Measurements from ENCODE around the gene RNF43. TPM values are rescaled to one million over a fixed set of nuclear protein-coding genes. Genes with fewer than 3 reads are reported as not detected.
A peak's percentile ranks its signal among the peaks of the same experiment; 100 is the strongest.

RNF43 gene
- total and polyA plus RNA-seq, 2 of the 13 experiments (the other 11 are each of a cell fraction or from before 2014, with no cell fraction given) = 31.0 to 53.4 TPM

- peak; percentile 90 for TF ChIP-seq THAP7 (CRISPR knock-in tag; IDR thresholded peaks at IDR 0.05)
- TF ChIP-seq PHF8 (CRISPR knock-in tag; IDR thresholded peaks at IDR 0.05) = peak; percentile 65
- TF ChIP-seq ZNF264 (CRISPR knock-in tag; IDR thresholded peaks at IDR 0.05) = peak; percentile 92
- TF ChIP-seq NFKBIZ (CRISPR knock-in tag; IDR thresholded peaks at IDR 0.05) = peak; percentile 99
- TF ChIP-seq RXRA (CRISPR knock-in tag; IDR thresholded peaks at IDR 0.05) = peak; percentile 99
- TF ChIP-seq RARG (CRISPR knock-in tag; IDR thresholded peaks at IDR 0.05; ENCODE audit: low read depth) = peak; percentile 96; the same call in 1 of the 2 replicates
- peak; percentile 91; the same call in 1 of the 2 replicates for TF ChIP-seq ZNF510 (CRISPR knock-in tag; IDR thresholded peaks at IDR 0.05; ENCODE audit: low read depth)
- TF ChIP-seq, protein P1, sequence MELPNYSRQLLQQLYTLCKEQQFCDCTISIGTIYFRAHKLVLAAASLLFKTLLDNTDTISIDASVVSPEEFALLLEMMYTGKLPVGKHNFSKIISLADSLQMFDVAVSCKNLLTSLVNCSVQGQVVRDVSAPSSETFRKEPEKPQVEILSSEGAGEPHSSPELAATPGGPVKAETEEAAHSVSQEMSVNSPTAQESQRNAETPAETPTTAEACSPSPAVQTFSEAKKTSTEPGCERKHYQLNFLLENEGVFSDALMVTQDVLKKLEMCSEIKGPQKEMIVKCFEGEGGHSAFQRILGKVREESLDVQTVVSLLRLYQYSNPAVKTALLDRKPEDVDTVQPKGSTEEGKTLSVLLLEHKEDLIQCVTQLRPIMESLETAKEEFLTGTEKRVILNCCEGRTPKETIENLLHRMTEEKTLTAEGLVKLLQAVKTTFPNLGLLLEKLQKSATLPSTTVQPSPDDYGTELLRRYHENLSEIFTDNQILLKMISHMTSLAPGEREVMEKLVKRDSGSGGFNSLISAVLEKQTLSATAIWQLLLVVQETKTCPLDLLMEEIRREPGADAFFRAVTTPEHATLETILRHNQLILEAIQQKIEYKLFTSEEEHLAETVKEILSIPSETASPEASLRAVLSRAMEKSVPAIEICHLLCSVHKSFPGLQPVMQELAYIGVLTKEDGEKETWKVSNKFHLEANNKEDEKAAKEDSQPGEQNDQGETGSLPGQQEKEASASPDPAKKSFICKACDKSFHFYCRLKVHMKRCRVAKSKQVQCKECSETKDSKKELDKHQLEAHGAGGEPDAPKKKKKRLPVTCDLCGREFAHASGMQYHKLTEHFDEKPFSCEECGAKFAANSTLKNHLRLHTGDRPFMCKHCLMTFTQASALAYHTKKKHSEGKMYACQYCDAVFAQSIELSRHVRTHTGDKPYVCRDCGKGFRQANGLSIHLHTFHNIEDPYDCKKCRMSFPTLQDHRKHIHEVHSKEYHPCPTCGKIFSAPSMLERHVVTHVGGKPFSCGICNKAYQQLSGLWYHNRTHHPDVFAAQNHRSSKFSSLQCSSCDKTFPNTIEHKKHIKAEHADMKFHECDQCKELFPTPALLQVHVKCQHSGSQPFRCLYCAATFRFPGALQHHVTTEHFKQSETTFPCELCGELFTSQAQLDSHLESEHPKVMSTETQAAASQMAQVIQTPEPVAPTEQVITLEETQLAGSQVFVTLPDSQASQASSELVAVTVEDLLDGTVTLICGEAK (IDR thresholded peaks at IDR 0.05) = no peak
- TF ChIP-seq, protein P1 (CRISPR knock-in tag; IDR thresholded peaks at IDR 0.05) = no peak; the same call in 1 of the 2 replicates
- peak; percentile 55; the same call in 1 of the 2 replicates for TF ChIP-seq ZBTB21 (CRISPR knock-in tag; IDR thresholded peaks at IDR 0.05)
- TF ChIP-seq YEATS2 (CRISPR knock-in tag; IDR thresholded peaks at IDR 0.05; ENCODE audit: borderline replicate concordance) = peak; percentile 88
- TF ChIP-seq BRCA1 (CRISPR knock-in tag; IDR thresholded peaks at IDR 0.05) = peak; percentile 85
- TF ChIP-seq, protein P2, sequence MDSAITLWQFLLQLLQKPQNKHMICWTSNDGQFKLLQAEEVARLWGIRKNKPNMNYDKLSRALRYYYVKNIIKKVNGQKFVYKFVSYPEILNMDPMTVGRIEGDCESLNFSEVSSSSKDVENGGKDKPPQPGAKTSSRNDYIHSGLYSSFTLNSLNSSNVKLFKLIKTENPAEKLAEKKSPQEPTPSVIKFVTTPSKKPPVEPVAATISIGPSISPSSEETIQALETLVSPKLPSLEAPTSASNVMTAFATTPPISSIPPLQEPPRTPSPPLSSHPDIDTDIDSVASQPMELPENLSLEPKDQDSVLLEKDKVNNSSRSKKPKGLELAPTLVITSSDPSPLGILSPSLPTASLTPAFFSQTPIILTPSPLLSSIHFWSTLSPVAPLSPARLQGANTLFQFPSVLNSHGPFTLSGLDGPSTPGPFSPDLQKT (CRISPR knock-in tag; IDR thresholded peaks at IDR 0.05; ENCODE audit: borderline replicate concordance) = no peak
- TF ChIP-seq TBL1XR1 (IDR thresholded peaks at IDR 0.05; ENCODE audit: borderline replicate concordance, low read length, partially characterized antibody) = peak; percentile 94
- peak; percentile 100 for TF ChIP-seq SOX5 (CRISPR knock-in tag; IDR thresholded peaks at IDR 0.05; ENCODE audit: borderline replicate concordance)
- TF ChIP-seq KLF13 (CRISPR knock-in tag; IDR thresholded peaks at IDR 0.05) = no peak
- TF ChIP-seq ATM (IDR thresholded peaks at IDR 0.05; ENCODE audit: borderline replicate concordance) = no peak
- peak; percentile 84; the same call in 1 of the 2 replicates for TF ChIP-seq KLF15 (CRISPR knock-in tag; IDR thresholded peaks at IDR 0.05; ENCODE audit: borderline replicate concordance)
Observed at GRCh38 chr17:58391302-58391984, 25.9 kb downstream of the RNF43 start (continued).
